ENCODE data around the gene GABBR2. TPM values are rescaled to one million over a fixed set of nuclear protein-coding genes. Genes with fewer than 3 reads are reported as not detected.

The GABBR2 gene
- total RNA-seq, 2 experiments from 2014 or later = not detected

- Histone ChIP-seq H3K36me3 (ENCODE audit: insufficient read depth, low read length) (no peaks in the 10 kb centered on the region), H3K4me3 (ENCODE audit: low read length) (no peak overlapping the region), H3K9me3 (ENCODE audit: control insufficient read depth in 1 of 2, insufficient read depth in 1 of 2, low read length in 2 of 2) (peaks cover 0 to 4% of the 10 kb centered on the region in 2 experiments), H3K27ac (ENCODE audit: low read depth in 1 of 2, low read length in 2 of 2) (no peak overlapping the region), H3K27me3 (ENCODE audit: control insufficient read depth in 1 of 2, insufficient read depth in 2 of 2, low read length in 2 of 2) (peaks cover 2 to 7% of the 10 kb centered on the region in 2 experiments), H3K4me1 (ENCODE audit: insufficient read depth, low read length) (peaks cover 9% of the 10 kb centered on the region)
- ChIA-PET POLR2A (no interaction called here), CTCF (no interaction called here)
- Mint-ChIP-seq H3K4me3 (no peak overlapping the region), H3K36me3 (ENCODE audit: low read depth) (no peaks in the 10 kb centered on the region), H3K4me1 (ENCODE audit: low read depth) (peaks cover 12% of the 10 kb centered on the region), H3K27ac (no peak overlapping the region), H3K9me3 (no peaks in the 10 kb centered on the region), H3K27me3 (peaks cover 26% of the 10 kb centered on the region)
- ATAC-seq (ENCODE audit: poor library complexity) (no peak), DNase-seq (no peak)
- TF ChIP-seq CTCF (IDR thresholded peaks at IDR 0.05) = no peak
- intact Hi-C loops (cut with DNase I, micrococcal nuclease) = no loop called here
These were observed 134.9 kb downstream of the GABBR2 start for GRCh38 chr9:98573749-98574278.

- peaks cover 0 to 4% of the 10 kb centered on the region in 2 experiments for H3K9me3 ChIP-seq (ENCODE audit: control insufficient read depth in 1 of 2, insufficient read depth in 1 of 2, low read length in 2 of 2)
- ChIA-PET POLR2A (no interaction called here), CTCF (no interaction called here)
- H3K27me3 Mint-ChIP-seq = peaks cover 19% of the 10 kb centered on the region
- H3K4me3 ChIP-seq (ENCODE audit: low read length) = no peak overlapping the region
- H3K4me3 Mint-ChIP-seq = no peak overlapping the region
- H3K9me3 Mint-ChIP-seq = no peaks in the 10 kb centered on the region
- no peak for DNase-seq
- peaks cover 9% of the 10 kb centered on the region for H3K4me1 ChIP-seq (ENCODE audit: insufficient read depth, low read length)
- no peaks in the 10 kb centered on the region for H3K36me3 Mint-ChIP-seq (ENCODE audit: low read depth)
- no peak for TF ChIP-seq CTCF (IDR thresholded peaks at IDR 0.05)
- H3K4me1 Mint-ChIP-seq (ENCODE audit: low read depth) = peaks cover 12% of the 10 kb centered on the region
- intact Hi-C loops (cut with DNase I, micrococcal nuclease) = no loop called here
- no peak overlapping the region for H3K27ac Mint-ChIP-seq
- H3K36me3 ChIP-seq (ENCODE audit: insufficient read depth, low read length) = no peaks in the 10 kb centered on the region
- no peak overlapping the region for H3K27ac ChIP-seq (ENCODE audit: low read depth in 1 of 2, low read length in 2 of 2)
- peaks cover 2 to 4% of the 10 kb centered on the region in 2 experiments for H3K27me3 ChIP-seq (ENCODE audit: control insufficient read depth in 1 of 2, insufficient read depth in 2 of 2, low read length in 2 of 2)
- ATAC-seq (ENCODE audit: poor library complexity) = no peak
These were observed 135.9 kb downstream of the GABBR2 start for GRCh38 chr9:98572796-98573195.

DNA sequence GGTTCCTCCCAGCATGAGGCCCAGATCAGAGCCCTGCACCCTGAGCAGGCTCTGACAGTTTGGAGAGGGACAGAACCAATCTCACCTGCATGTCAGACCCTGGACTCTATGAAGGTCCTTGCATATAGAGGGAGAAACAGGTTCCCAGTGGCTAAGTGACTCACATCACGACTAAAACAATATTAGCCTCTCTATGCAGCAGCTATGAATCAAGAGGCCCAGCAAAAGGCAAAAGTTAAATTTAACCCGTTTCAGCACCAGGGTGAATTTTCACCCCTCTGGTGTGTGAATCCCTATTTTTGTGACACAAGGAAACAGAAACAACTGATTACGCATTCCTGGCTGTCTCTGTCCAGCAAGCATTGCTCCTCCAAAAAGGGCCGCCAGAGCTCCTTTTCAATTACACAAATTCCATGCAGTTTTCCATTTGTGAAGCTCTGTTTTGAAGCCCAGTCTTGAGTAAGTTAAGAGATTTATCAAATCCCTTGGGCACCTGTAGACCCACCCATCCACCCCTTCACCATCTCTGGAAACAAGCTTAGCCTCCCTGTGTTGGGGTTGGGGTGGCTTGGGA is 136.6 kb downstream of the GABBR2 start:
- ChIA-PET CTCF (no interaction called here), POLR2A (no interaction called here)
- H3K9me3 ChIP-seq (ENCODE audit: control insufficient read depth in 1 of 2, insufficient read depth in 1 of 2, low read length in 2 of 2) = no peaks in the 10 kb centered on the region
- H3K4me3 ChIP-seq (ENCODE audit: low read length) = no peak overlapping the region
- no peak overlapping the region for H3K27ac Mint-ChIP-seq
- H3K36me3 Mint-ChIP-seq (ENCODE audit: low read depth) = no peaks in the 10 kb centered on the region
- H3K4me3 Mint-ChIP-seq = no peak overlapping the region
- no peaks in the 10 kb centered on the region for H3K9me3 Mint-ChIP-seq
- H3K27me3 Mint-ChIP-seq = peaks cover 15% of the 10 kb centered on the region
- DNase-seq (no peak), ATAC-seq (ENCODE audit: poor library complexity) (no peak)
- peaks cover 12% of the 10 kb centered on the region for H3K4me1 Mint-ChIP-seq (ENCODE audit: low read depth)
- intact Hi-C loops (cut with DNase I, micrococcal nuclease) = no loop called here
- peaks cover 9% of the 10 kb centered on the region for H3K4me1 ChIP-seq (ENCODE audit: insufficient read depth, low read length)
- no peak for TF ChIP-seq CTCF (IDR thresholded peaks at IDR 0.05)
- no peak overlapping the region for H3K27ac ChIP-seq (ENCODE audit: low read depth in 1 of 2, low read length in 2 of 2)
- no peaks in the 10 kb centered on the region for H3K36me3 ChIP-seq (ENCODE audit: insufficient read depth, low read length)
- peaks cover 0 to 2% of the 10 kb centered on the region in 2 experiments for H3K27me3 ChIP-seq (ENCODE audit: control insufficient read depth in 1 of 2, insufficient read depth in 2 of 2, low read length in 2 of 2)

Data from CD4-positive, alpha-beta T cell (primary cell).